Epithelial cell of proximal tubule (primary cell): Measurements from ENCODE around the gene ATRAID. TPM values are rescaled to one million over a fixed set of nuclear protein-coding genes. Genes with fewer than 3 reads are reported as not detected.
"Not testable (repeated sequence)": the region's sequence is repeated elsewhere in the genome, so short reads cannot be mapped to it uniquely, and the experiment has no call there.

Experiments used
- DNase-seq: peaks from one replicate; pipeline ENCODE4 v3.0.0-alpha.2; 2011; ENCODE audit warnings: low read depth
- H3K4me3 ChIP-seq: 2 replicates; pipeline ENCODE4 v1.5.1; 2011; ENCODE audit warnings: low read depth, mild to moderate bottlenecking, low read length
- CTCF ChIP-seq: conservative IDR thresholded peaks from 2 replicates; pipeline ENCODE4 v1.5.1; 2012; ENCODE audit warnings: low read depth, mild to moderate bottlenecking, low read length
- total RNA-seq: library from RNA; depleted of rRNA; stranded (reverse); fragments of >200 nt; gene quantifications from 2 replicates; pipeline ENCODE4 v1.2.3, GENCODE V29; 2015

Gene ATRAID
- total RNA-seq, 1 donor from 2014 or later, result 90.3 TPM

- TF ChIP-seq CTCF, result no peak
- no peak for DNase-seq
- H3K4me3 ChIP-seq, result no peak overlapping the region
Measured at GRCh38 chr2:27184115-27184514, 27.7 kb upstream of the ATRAID start.

DNA sequence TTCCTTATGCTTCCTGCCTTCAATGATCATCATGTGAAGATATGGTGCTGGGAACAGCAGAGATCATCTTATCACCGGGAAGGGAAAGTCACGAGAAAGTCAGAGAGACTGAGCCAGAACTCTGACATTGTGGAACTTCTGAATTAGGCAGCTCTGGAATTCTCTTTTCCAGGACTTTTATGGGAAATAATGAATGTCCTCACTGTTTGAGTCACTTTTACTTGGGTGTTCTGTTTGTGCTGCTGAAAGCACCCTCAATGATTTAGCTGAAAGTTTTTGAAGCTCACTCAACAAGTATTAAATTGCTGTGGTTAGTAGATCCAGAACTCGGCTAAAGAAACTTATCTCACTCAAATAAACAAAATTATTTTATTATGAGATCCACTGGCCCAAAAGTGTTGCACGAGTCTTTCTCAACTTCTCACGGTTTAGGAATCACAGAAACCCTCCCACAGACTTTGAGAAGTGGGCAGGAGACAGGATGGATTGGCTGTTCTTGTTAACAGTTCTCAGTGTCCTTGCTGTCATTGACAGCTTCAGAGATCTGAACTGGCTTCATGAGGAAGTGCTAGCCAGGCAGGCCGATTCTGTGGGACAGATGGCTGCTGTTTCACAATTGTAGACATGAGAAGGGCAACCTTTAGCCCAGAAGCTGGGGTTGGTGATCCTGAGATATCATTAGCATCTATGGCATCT, 26.4 kb upstream of the ATRAID start:
- H3K4me3 ChIP-seq, result no peak overlapping the region
- TF ChIP-seq CTCF, result no peak
- no peak for DNase-seq

DNA sequence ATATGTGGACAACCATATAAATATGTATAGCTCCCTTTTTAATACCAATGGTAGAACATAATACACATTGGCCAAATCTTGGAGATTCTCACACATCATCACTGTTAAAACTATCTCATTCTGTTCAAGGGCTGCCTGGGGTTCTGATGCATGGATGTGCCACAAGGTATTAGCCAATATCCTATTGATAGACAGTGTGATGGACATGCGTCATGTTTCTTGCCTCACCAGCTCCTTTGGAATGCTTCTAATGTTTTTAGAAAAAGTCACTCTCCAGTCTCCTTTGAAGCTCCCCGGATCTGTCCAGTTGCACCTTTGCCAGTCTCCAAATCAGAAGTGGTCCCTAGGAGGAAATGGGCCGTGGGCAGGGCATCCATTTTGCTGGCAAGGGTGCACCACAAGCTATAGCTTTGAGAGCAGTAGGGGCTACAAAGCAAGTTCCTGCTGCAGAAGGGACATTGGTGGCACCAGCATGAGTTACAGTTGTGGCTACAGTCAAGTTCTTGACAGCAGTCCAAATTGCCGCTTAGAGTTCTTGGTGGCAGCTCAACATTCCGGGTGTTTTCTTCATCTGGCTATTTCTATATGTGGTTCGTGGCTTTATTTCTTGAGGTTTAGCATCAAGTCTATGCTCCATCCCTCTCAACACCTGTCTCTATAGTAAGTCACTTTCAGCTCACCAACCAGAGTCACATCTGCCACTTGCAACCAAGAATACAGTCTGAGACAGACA, 25.1 kb upstream of the ATRAID start:
- H3K4me3 ChIP-seq, result no peak overlapping the region
- no peak for DNase-seq
- no peak for TF ChIP-seq CTCF

GRCh38 chr2:27189989-27190388, 21.9 kb upstream of the ATRAID start:
- DNase-seq, result no peak
- TF ChIP-seq CTCF, result no peak
- no peak overlapping the region for H3K4me3 ChIP-seq

- TF ChIP-seq CTCF, result peak; percentile 71
- DNase-seq, result no peak
Measured at GRCh38 chr2:27191070-27191829, 20.6 kb upstream of the ATRAID start.

DNA sequence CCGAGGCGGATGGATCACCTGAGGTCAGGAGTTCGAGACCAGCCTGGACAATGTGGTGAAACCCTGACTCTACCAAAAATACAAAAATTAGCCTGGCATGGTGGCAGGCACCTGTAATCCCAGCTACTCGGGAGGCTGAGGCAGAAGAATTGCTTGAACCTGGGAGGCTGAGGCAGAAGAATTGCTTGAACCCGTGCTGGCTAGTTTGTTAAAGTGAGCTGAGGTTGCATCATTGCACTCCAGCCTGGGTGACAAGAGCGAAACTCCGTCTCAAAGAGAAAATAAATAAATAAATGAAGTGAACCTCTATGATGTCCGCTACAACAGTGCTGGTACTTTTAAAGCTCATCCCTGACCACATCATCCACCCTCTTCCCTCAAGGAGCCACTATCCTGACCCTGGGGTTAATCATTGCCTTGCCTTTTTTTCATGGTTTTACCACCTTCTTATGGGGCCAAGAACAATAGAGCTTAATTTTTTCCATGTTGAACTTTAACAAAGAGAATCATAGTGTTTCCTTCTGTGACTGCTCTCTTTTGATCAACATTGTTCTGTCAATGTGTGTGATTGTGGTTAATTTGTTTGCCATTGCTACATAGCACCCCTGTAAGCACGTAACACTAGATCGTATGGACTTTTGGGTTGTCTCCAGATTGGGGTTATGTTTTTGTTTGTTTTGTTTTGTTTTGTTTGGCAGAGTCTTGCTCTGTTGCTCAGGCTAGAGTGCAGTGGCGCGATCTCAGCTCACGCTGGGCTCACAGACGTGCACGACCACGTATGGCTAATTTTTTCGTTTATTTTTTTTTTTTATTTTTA, 17.1 kb upstream of the ATRAID start:
- no peak for TF ChIP-seq CTCF
- H3K4me3 ChIP-seq, result no peak overlapping the region

More at GRCh38 chr2:27191070-27191829, 20.6 kb upstream of the ATRAID start:
- no peak overlapping the region for H3K4me3 ChIP-seq

DNA sequence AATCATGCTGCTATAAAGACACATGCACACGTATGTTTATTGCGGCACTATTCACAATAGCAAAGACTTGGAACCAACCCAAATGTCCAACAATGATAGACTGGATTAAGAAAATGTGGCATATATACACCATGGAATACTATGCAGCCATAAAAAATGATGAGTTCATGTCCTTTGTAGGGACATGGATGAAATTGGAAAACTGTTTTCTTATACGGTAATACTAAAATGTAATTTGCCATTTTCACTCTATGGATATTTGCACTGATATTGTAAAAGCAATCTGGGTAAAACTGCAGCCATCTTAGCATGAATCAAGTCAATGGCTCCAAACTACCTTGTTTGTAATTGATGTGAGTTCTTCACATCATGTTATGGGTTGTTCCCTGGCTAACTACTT, 16.0 kb upstream of the ATRAID start:
- H3K4me3 ChIP-seq, DNase-seq: not testable (repeated sequence)

More for the DNA sequence above, 17.1 kb upstream of the ATRAID start:
- DNase-seq, result peak; percentile 72

GRCh38 chr2:27198068-27198467, 13.8 kb upstream of the ATRAID start:
- H3K4me3 ChIP-seq, DNase-seq: not testable (repeated sequence)
